Measurements from ENCODE around the gene PARD3B. TPM values are rescaled to one million over a fixed set of nuclear protein-coding genes. Genes with fewer than 3 reads are reported as not detected.

PARD3B gene
- total RNA-seq, 1 experiment from 2014 or later = 2.0 TPM

DNA sequence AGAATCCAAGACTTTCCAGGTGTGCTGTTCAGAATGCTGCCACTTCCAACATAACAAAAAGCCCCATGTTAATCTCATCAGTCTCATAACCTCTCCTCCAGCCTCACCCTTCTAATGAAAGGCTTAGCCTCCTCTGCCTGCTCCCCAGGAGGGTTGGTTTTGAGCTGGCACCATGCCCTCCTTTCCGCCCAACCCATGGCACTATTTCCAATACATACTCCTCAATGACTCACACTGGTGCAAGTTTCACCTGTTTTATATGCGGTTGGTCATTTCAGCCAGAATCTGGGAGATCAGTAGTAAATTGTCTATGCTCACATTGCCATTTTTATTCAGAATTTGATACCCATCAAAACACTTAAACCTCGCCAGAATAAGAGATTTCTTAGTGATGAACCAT is 979.4 kb downstream of the PARD3B start:
- Histone ChIP-seq H3K27me3 (ENCODE audit: insufficient read depth, low read length) (0 out of 2 replicates have a peak, but pooled peaks cover 3% of the 10 kb centered on the region), H3K36me3 (ENCODE audit: control insufficient read depth in 1 of 2, insufficient read depth in 2 of 2, low read length in 2 of 2) (no peaks in the 10 kb centered on the region), H2AFZ (ENCODE audit: low read depth, low read length, poor library complexity, severe bottlenecking) (no peak overlapping the region), H3K9ac (ENCODE audit: low read length) (no peak overlapping the region), H3K4me1 (ENCODE audit: control insufficient read depth in 1 of 2, insufficient read depth in 2 of 2, low read length in 2 of 2) (no peaks in the 10 kb centered on the region), H3K27ac (ENCODE audit: low read depth, low read length) (no peak overlapping the region), H3K4me2 (ENCODE audit: low read length) (no peak overlapping the region), H4K20me1 (ENCODE audit: insufficient read depth) (no peaks in the 10 kb centered on the region), H3K9me3 (ENCODE audit: control insufficient read depth in 1 of 2, insufficient read depth in 1 of 2, low read depth in 1 of 2, low read length in 2 of 2) (no peaks in the 10 kb centered on the region), H3K79me2 (ENCODE audit: insufficient read depth, low read length) (no peaks in the 10 kb centered on the region), H3K9me2 (ENCODE audit: insufficient read depth) (no peaks in the 10 kb centered on the region), H3K4me3 (replicated peaks in 1 of 2; ENCODE audit: low read depth in 1 of 2, low read length in 2 of 2) (no peak overlapping the region)
- ChIA-PET RAD21 (ENCODE audit: low non-redundant PET in 1 of 2, low total read pairs in 2 of 2, uncharacterized antibody in 2 of 2, unreplicated experiment in 2 of 2) (no interaction called here), POLR2A (no interaction called here), CTCF (no interaction called here)
- ATAC-seq = no peak
- TF ChIP-seq EZH2 (IDR thresholded peaks at IDR 0.05) (no peak), POLR2AphosphoS5 (IDR thresholded peaks at IDR 0.05; ENCODE audit: low read depth, low read length) (no peak), SRF (IDR thresholded peaks at IDR 0.05; ENCODE audit: low read depth) (no peak), MAX (IDR thresholded peaks at IDR 0.05) (no peak), SP1 (IDR thresholded peaks at IDR 0.05; ENCODE audit: low read depth) (no peak), ATF3 (IDR thresholded peaks at IDR 0.05) (no peak), EZH2phosphoT487 (IDR thresholded peaks at IDR 0.05; ENCODE audit: borderline replicate concordance) (no peak), YY1 (IDR thresholded peaks at IDR 0.05; ENCODE audit: extremely low read depth, insufficient replicate concordance, low read depth, low read length) (no peak), REST (IDR thresholded peaks at IDR 0.05; ENCODE audit: low read depth) (no peak), ELF1 (IDR thresholded peaks at IDR 0.05; ENCODE audit: borderline replicate concordance, low read depth) (no peak), EGR1 (IDR thresholded peaks at IDR 0.05; ENCODE audit: low read depth) (no peak)
- TF ChIP-seq, protein P1, sequence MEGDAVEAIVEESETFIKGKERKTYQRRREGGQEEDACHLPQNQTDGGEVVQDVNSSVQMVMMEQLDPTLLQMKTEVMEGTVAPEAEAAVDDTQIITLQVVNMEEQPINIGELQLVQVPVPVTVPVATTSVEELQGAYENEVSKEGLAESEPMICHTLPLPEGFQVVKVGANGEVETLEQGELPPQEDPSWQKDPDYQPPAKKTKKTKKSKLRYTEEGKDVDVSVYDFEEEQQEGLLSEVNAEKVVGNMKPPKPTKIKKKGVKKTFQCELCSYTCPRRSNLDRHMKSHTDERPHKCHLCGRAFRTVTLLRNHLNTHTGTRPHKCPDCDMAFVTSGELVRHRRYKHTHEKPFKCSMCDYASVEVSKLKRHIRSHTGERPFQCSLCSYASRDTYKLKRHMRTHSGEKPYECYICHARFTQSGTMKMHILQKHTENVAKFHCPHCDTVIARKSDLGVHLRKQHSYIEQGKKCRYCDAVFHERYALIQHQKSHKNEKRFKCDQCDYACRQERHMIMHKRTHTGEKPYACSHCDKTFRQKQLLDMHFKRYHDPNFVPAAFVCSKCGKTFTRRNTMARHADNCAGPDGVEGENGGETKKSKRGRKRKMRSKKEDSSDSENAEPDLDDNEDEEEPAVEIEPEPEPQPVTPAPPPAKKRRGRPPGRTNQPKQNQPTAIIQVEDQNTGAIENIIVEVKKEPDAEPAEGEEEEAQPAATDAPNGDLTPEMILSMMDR (IDR thresholded peaks at IDR 0.05 in 2 of 3, conservative IDR thresholded peaks at IDR 0.05 in 1 of 3; ENCODE audit: borderline replicate concordance in 1 of 3, insufficient read depth in 1 of 3, low read depth in 2 of 3, low read length in 2 of 3) = no peak
- no TSS peak for BruUV-seq (replicated peaks)
- peak; percentile 10 for DNase-seq (ENCODE audit: low read depth, low spot score)
- intact Hi-C loops (cut with micrococcal nuclease) = no loop called here
